Cardiac muscle cell (in vitro differentiated cells and primary cell): ENCODE data around the gene COL15A1. TPM values are rescaled to one million over a fixed set of nuclear protein-coding genes. Genes with fewer than 3 reads are reported as not detected.

Source experiments
- DNase-seq, 2 donors: peaks; one replicate each; pipeline versions ENCODE4 v3.0.0 to v3.0.0-alpha.2; 2010 to 2017; ENCODE audit warnings: low read depth in 1 of 2, low spot score in 1 of 2
- H3K27ac ChIP-seq: fragments of 200-600 bp; sonication (generic); 2 replicates; pipeline ENCODE4 v1.5.1; 2016
- H3K27me3 ChIP-seq: fragments of 200-600 bp; sonication (generic); 2 replicates; pipeline ENCODE4 v1.6.0; 2016; ENCODE audit warnings: control low read depth
- H3K36me3 ChIP-seq: fragments of 200-600 bp; sonication (generic); 2 replicates; pipeline ENCODE4 v1.5.1; 2016; ENCODE audit warnings: control low read depth
- H3K4me1 ChIP-seq: fragments of 200-600 bp; sonication (generic); 2 replicates; pipeline ENCODE4 v1.8.1; 2017; ENCODE audit warnings: low read depth, mild to moderate bottlenecking, mixed run types
- H3K4me3 ChIP-seq: fragments of 200-600 bp; sonication (generic); 2 replicates; pipeline ENCODE4 v1.5.1; 2016; ENCODE audit warnings: mild to moderate bottlenecking
- H3K9me3 ChIP-seq: fragments of 200-600 bp; sonication (generic); 2 replicates; pipeline ENCODE4 v1.5.1; 2017; ENCODE audit warnings: low read depth, mild to moderate bottlenecking, control low read depth
- CTCF ChIP-seq: IDR thresholded peaks from 2 replicates; pipeline ENCODE4 v1.5.1; 2012; ENCODE audit warnings: low read depth, mild to moderate bottlenecking, low read length
- polyA plus RNA-seq: library from polyadenylated mRNA; unstranded; fragments of >200 nt; fragmentation: Nextera tagmentation; extraction: Ambion mirVana; gene quantifications from 2 replicates; pipeline ENCODE4 v1.2.1, GENCODE V29; 2016
- total RNA-seq: library from RNA; depleted of rRNA; stranded (reverse); fragments of >200 nt; gene quantifications from 2 replicates; pipeline ENCODE4 v1.2.3, GENCODE V29; 2016

Gene COL15A1
- total RNA-seq (0.39 and 0.74 TPM in 2 replicates), polyA plus RNA-seq (0.99 and 1.3 TPM in 2 replicates)

- no peak within 1 kb of the TSS for H3K27ac ChIP-seq
- TF ChIP-seq CTCF, result no peak
- no peaks in the 10 kb centered on the region for H3K4me1 ChIP-seq
- no peaks in the 10 kb centered on the region for H3K9me3 ChIP-seq
- H3K4me3 ChIP-seq, result peak within 1 kb of the TSS; percentile 35
- H3K27me3 ChIP-seq, result peaks cover 84% of the 10 kb centered on the region
- no peaks in the 10 kb centered on the region for H3K36me3 ChIP-seq
- peak; percentile 33 to 74 for DNase-seq
Measured at GRCh38 chr9:98943682-98944056, at the start of gene COL15A1. Gene COL15A1 (plus strand): TSS chr9:98943907. CDS start chr9:98944062, 155 bp downstream.

- no peak for DNase-seq
- no peaks in the 10 kb centered on the region for H3K36me3 ChIP-seq
- H3K27ac ChIP-seq, result no peak overlapping the region
- no peaks in the 10 kb centered on the region for H3K4me1 ChIP-seq
- no peak for TF ChIP-seq CTCF
- no peaks in the 10 kb centered on the region for H3K9me3 ChIP-seq
- no peaks in the 10 kb centered on the region for H3K27me3 ChIP-seq
- no peak overlapping the region for H3K4me3 ChIP-seq
Measured at GRCh38 chr9:98894171-98894570, 49.5 kb upstream of the COL15A1 start.

- Histone ChIP-seq H3K9me3 (no peaks in the 10 kb centered on the region), H3K27me3 (no peaks in the 10 kb centered on the region), H3K36me3 (no peaks in the 10 kb centered on the region), H3K4me1 (no peaks in the 10 kb centered on the region), H3K4me3 (no peak overlapping the region), H3K27ac (no peak overlapping the region)
- no peak for DNase-seq
- TF ChIP-seq CTCF, result no peak
Measured at GRCh38 chr9:98894761-98895160, 48.9 kb upstream of the COL15A1 start.

GRCh38 chr9:98896632-98897031 is 47.1 kb upstream of the COL15A1 start:
- Histone ChIP-seq H3K27ac (peak overlapping the region; percentile 64), H3K4me3 (no peak overlapping the region), H3K4me1 (no peaks in the 10 kb centered on the region), H3K9me3 (no peaks in the 10 kb centered on the region), H3K36me3 (no peaks in the 10 kb centered on the region), H3K27me3 (no peaks in the 10 kb centered on the region)
- TF ChIP-seq CTCF, result no peak
- no peak for DNase-seq

GRCh38 chr9:98897745-98898144 is 46.0 kb upstream of the COL15A1 start:
- no peaks in the 10 kb centered on the region for H3K4me1 ChIP-seq
- no peaks in the 10 kb centered on the region for H3K9me3 ChIP-seq
- H3K27me3 ChIP-seq, result no peaks in the 10 kb centered on the region
- H3K4me3 ChIP-seq, result no peak overlapping the region
- no peak for TF ChIP-seq CTCF
- H3K36me3 ChIP-seq, result no peaks in the 10 kb centered on the region
- no peak overlapping the region for H3K27ac ChIP-seq
- peak in 1 of 2 donors; percentile 64 for DNase-seq
